Esophagus muscularis mucosa (tissue), 4 donors: Measurements from ENCODE around the gene DAZL. TPM values are rescaled to one million over a fixed set of nuclear protein-coding genes. Genes with fewer than 3 reads are reported as not detected.

Experiments
- DNase-seq: peaks from one replicate; pipeline ENCODE4 v3.0.0-alpha.2; 2017; ENCODE audit errors: extremely low spot score
- H3K27ac ChIP-seq, 4 donors: fragments of 200-600 bp; sonication (generic); replicated peaks in 1 of 4; 1 replicate in 3 of 4; 2 replicates in 1 of 4; pipeline ENCODE4 v1.5.1; 2016 to 2019; ENCODE audit warnings: mild to moderate bottlenecking in 1 of 4
- H3K27me3 ChIP-seq, 4 donors: fragments of 200-600 bp; sonication (generic); one replicate each; pipeline versions ENCODE4 v1.5.1 to v1.6.0; 2016 to 2019
- H3K36me3 ChIP-seq, 4 donors: fragments of 200-600 bp; sonication (generic); one replicate each; pipeline ENCODE4 v1.5.1; 2016 to 2019
- H3K4me1 ChIP-seq, 4 donors: fragments of 200-600 bp; sonication (generic); one replicate each; pipeline ENCODE4 v1.5.1; 2016 to 2019
- H3K4me3 ChIP-seq, 4 donors: fragments of 200-600 bp; sonication (generic); 1 replicate in 2 of 4; 2 replicates in 2 of 4; pipeline ENCODE4 v1.5.1; 2016 to 2019; ENCODE audit warnings: mild to moderate bottlenecking in 4 of 4, moderate library complexity in 1 of 4
- H3K9me3 ChIP-seq, 4 donors: fragments of 200-600 bp; sonication (generic); 1 replicate in 3 of 4; 2 replicates in 1 of 4; pipeline ENCODE4 v1.5.1; 2016 to 2019
- CTCF ChIP-seq, 3 experiments: fragments of 200-600 bp in 2 of 3; fragments of 450-650 bp in 1 of 3; sonication (generic) in 2 of 3; IDR thresholded peaks; one replicate each; pipeline ENCODE4 v1.5.1; 2017 to 2019; ENCODE audit warnings: antibody characterized with exemption in 3 of 3, mild to moderate bottlenecking in 2 of 3, moderate library complexity in 1 of 3
- EP300 ChIP-seq: sonication (generic); formaldehyde crosslinking; IDR thresholded peaks from one replicate; pipeline ENCODE4 v1.6.1; 2017; ENCODE audit warnings: antibody characterized with exemption
- POLR2A ChIP-seq: fragments of 450-650 bp; IDR thresholded peaks from one replicate; pipeline ENCODE4 v1.6.1; 2017; ENCODE audit warnings: antibody characterized with exemption, moderate library complexity, mild to moderate bottlenecking, low read depth
- POLR2AphosphoS5 ChIP-seq, 2 donors: sonication (generic); formaldehyde crosslinking; IDR thresholded peaks; one replicate each; pipeline ENCODE4 v1.6.1; 2017; ENCODE audit warnings: antibody characterized with exemption in 2 of 2
- WGBS: methylation state at CpG from one replicate; pipeline ENCODE4 v1.1.5; 2018; 5-methylcytosine and 5-hydroxymethylcytosine counted together
- intact Hi-C: fragments of 100-400 bp; cut with DNase I; formaldehyde crosslinking; loops from one replicate; pipeline ENCODE4 v1.15.1; 2023
- total RNA-seq, 4 donors: library from RNA; depleted of rRNA; stranded (reverse); fragments of >200 nt; gene quantifications; one replicate each; pipeline versions ENCODE4 v1.1.0 to v1.2.1, GENCODE V29; 2016

The DAZL gene
- total RNA-seq, 4 donors from 2014 or later = not detected

- WGBS = 76% methylated on average over 3 of the region's 3 CpGs
- intact Hi-C loops = loop anchor here (5.0 to 10.0 kb wide), 4 partner anchors 433 to 1243 kb away; no protein-coding TSS in a partner anchor
- TF ChIP-seq CTCF (IDR thresholded peaks at IDR 0.05) = no peak
- no peak for TF ChIP-seq EP300
- TF ChIP-seq POLR2A = no peak
- no peak for TF ChIP-seq POLR2AphosphoS5 (IDR thresholded peaks at IDR 0.05)
Measured at GRCh38 chr3:16599694-16600093, 5.5 kb downstream of the DAZL start.

DNA sequence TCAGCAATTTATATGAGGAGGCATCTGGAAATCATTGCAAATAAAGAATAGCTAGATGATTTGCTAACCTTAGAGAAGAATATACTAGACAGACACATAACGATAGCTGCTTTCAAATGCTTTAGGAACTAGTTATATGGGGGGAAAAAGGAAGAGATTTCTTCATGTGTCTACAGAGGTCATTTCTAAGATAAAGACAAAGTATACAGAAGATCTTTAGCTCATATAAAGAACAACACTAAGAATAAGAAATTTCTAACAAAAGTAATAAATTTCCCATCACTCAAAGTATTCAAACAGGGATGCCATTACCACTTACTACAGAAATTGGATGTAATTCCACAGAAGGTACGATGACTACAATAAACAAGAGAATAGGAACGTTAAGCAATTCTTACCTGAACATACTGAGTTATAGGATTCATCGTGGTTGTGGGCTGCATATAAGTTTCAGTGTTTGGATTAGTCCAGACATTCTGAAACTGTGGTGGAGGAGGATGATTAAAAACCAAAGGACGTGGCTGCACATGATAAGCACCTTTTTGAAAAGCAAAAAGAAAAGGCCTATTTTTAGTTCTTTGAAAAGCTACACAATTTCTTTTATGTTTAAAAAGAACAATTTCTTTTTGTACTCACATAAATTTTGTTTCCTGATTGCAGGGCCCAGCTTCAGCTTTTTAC is 8.7 kb downstream of the DAZL start:
- no peak for DNase-seq
- H3K4me3 ChIP-seq = no peak overlapping the region
- H3K27me3 ChIP-seq = no peaks in the 10 kb centered on the region
- 81% methylated on average over 5 of the region's 5 CpGs for WGBS
- H3K4me1 ChIP-seq = peaks cover 0 to 5% (median 1%) of the 10 kb centered on the region in 4 donors
- no peaks in the 10 kb centered on the region for H3K36me3 ChIP-seq
- H3K27ac ChIP-seq = no peak overlapping the region
- TF ChIP-seq EP300 = no peak
- TF ChIP-seq CTCF (IDR thresholded peaks at IDR 0.05) = no peak
- TF ChIP-seq POLR2AphosphoS5 (IDR thresholded peaks at IDR 0.05) = no peak
- TF ChIP-seq POLR2A = no peak
- no peaks in the 10 kb centered on the region for H3K9me3 ChIP-seq
- intact Hi-C loops = no loop called here

More at GRCh38 chr3:16599694-16600093, 5.5 kb downstream of the DAZL start:
- no peaks in the 10 kb centered on the region for H3K36me3 ChIP-seq
- H3K4me3 ChIP-seq = no peak overlapping the region
- H3K9me3 ChIP-seq = no peaks in the 10 kb centered on the region
- no peaks in the 10 kb centered on the region for H3K27me3 ChIP-seq
- peaks cover 0 to 6% (median 2%) of the 10 kb centered on the region in 4 donors for H3K4me1 ChIP-seq
- no peak overlapping the region for H3K27ac ChIP-seq
- no peak for DNase-seq

DNA sequence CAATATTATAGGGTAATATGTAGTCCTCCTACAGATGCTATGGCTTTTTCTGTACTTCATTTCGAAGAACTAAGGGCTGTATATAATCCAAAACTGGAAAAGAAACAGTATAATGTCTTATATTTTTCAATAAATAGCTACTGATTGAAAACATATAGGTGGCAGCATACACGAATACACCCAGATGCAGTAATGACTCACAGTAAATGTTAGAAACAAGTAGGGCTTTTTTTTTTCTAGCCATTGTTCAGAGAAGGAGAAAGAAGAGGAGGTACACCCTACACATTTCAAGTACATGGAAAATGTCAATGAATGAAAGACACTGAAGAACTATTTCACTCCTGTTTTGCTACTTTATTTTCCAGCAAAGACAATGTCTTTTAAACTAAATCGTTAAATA is 9.4 kb downstream of the DAZL start:
- 84% methylated on average over 3 of the region's 3 CpGs for WGBS
- Histone ChIP-seq H3K4me1 (no peaks in the 10 kb centered on the region), H3K9me3 (no peaks in the 10 kb centered on the region), H3K27me3 (no peaks in the 10 kb centered on the region), H3K27ac (no peak overlapping the region), H3K36me3 (no peaks in the 10 kb centered on the region), H3K4me3 (no peak overlapping the region)
- intact Hi-C loops = no loop called here
- DNase-seq = no peak
- TF ChIP-seq POLR2AphosphoS5 (IDR thresholded peaks at IDR 0.05) = no peak
- no peak for TF ChIP-seq EP300
- no peak for TF ChIP-seq CTCF (IDR thresholded peaks at IDR 0.05)
- TF ChIP-seq POLR2A = no peak

GRCh38 chr3:16589867-16590624 is 15.2 kb downstream of the DAZL start:
- Histone ChIP-seq H3K4me1 (no peaks in the 10 kb centered on the region), H3K36me3 (no peaks in the 10 kb centered on the region), H3K27me3 (no peaks in the 10 kb centered on the region), H3K9me3 (no peaks in the 10 kb centered on the region), H3K27ac (no peak overlapping the region), H3K4me3 (no peak overlapping the region)
- no peak for TF ChIP-seq CTCF (IDR thresholded peaks at IDR 0.05)
- no peak for TF ChIP-seq EP300
- TF ChIP-seq POLR2AphosphoS5 (IDR thresholded peaks at IDR 0.05) = no peak
- TF ChIP-seq POLR2A = no peak
- no peak for DNase-seq
- intact Hi-C loops = no loop called here
- 92% methylated on average over 6 of the region's 6 CpGs for WGBS
